ENCODE measurements around the gene AKNA. TPM values are rescaled to one million over a fixed set of nuclear protein-coding genes. Genes with fewer than 3 reads are reported as not detected.

The AKNA gene
- total RNA-seq, 1 experiment from 2014 or later: 20.6 TPM

- Histone ChIP-seq H2AFZ (ENCODE audit: low read depth, low read length, poor library complexity, severe bottlenecking) (no peak overlapping the region), H3K4me1 (ENCODE audit: control insufficient read depth in 1 of 2, insufficient read depth in 2 of 2, low read length in 2 of 2) (no peaks in the 10 kb centered on the region), H3K79me2 (ENCODE audit: insufficient read depth, low read length) (no peaks in the 10 kb centered on the region), H3K27ac (ENCODE audit: low read depth, low read length) (no peak overlapping the region), H3K9me2 (ENCODE audit: insufficient read depth) (no peaks in the 10 kb centered on the region), H4K20me1 (ENCODE audit: insufficient read depth) (no peaks in the 10 kb centered on the region), H3K36me3 (ENCODE audit: control insufficient read depth in 1 of 2, insufficient read depth in 2 of 2, low read length in 2 of 2) (no peaks in the 10 kb centered on the region), H3K9me3 (ENCODE audit: control insufficient read depth in 1 of 2, insufficient read depth in 1 of 2, low read depth in 1 of 2, low read length in 2 of 2) (no peaks in the 10 kb centered on the region), H3K9ac (ENCODE audit: low read length) (no peak overlapping the region), H3K4me3 (replicated peaks in 1 of 2; ENCODE audit: low read depth in 1 of 2, low read length in 2 of 2) (no peak overlapping the region), H3K27me3 (ENCODE audit: insufficient read depth, low read length) (no peaks in the 10 kb centered on the region), H3K4me2 (ENCODE audit: low read length) (no peak overlapping the region)
- POLR2A ChIA-PET: no interaction called here
- ATAC-seq: no peak
- CTCF ChIA-PET: no interaction called here
- RAD21 ChIA-PET (ENCODE audit: low non-redundant PET in 1 of 2, low total read pairs in 2 of 2, uncharacterized antibody in 2 of 2, unreplicated experiment in 2 of 2): no interaction called here
- no peak for DNase-seq (ENCODE audit: low read depth, low spot score)
- no peak for TF ChIP-seq CEBPB (IDR thresholded peaks at IDR 0.05; ENCODE audit: low read depth)
- TF ChIP-seq SP1 (IDR thresholded peaks at IDR 0.05; ENCODE audit: low read depth): no peak
- no peak for TF ChIP-seq POLR2A (IDR thresholded peaks at IDR 0.05; ENCODE audit: borderline replicate concordance, extremely low read depth, insufficient read depth, insufficient read length)
- no peak for TF ChIP-seq SRF (IDR thresholded peaks at IDR 0.05; ENCODE audit: low read depth)
- no peak for TF ChIP-seq FOSL1 (IDR thresholded peaks at IDR 0.05; ENCODE audit: low read depth)
- TF ChIP-seq EZH2phosphoT487 (IDR thresholded peaks at IDR 0.05; ENCODE audit: borderline replicate concordance): no peak
- TF ChIP-seq TCF7L2 (IDR thresholded peaks at IDR 0.05; ENCODE audit: borderline replicate concordance, extremely low read depth, insufficient read depth, insufficient read length): no peak
- no peak for TF ChIP-seq ATF3 (IDR thresholded peaks at IDR 0.05)
- no peak for TF ChIP-seq SIN3A (IDR thresholded peaks at IDR 0.05; ENCODE audit: low read depth)
- no peak for TF ChIP-seq ZBTB33 (IDR thresholded peaks at IDR 0.05; ENCODE audit: extremely low read depth, insufficient replicate concordance, low read length)
- no peak for TF ChIP-seq EZH2 (IDR thresholded peaks at IDR 0.05)
- no peak for TF ChIP-seq CTCF (IDR thresholded peaks at IDR 0.05 in 2 of 3, conservative IDR thresholded peaks at IDR 0.05 in 1 of 3; ENCODE audit: borderline replicate concordance in 1 of 3, insufficient read depth in 1 of 3, low read depth in 2 of 3, low read length in 2 of 3)
- no peak for TF ChIP-seq YY1 (IDR thresholded peaks at IDR 0.05; ENCODE audit: extremely low read depth, insufficient replicate concordance, low read depth, low read length)
- TF ChIP-seq POLR2AphosphoS5 (IDR thresholded peaks at IDR 0.05; ENCODE audit: low read depth, low read length): no peak
- intact Hi-C loops (cut with micrococcal nuclease): no loop called here
- BruUV-seq (replicated peaks): no TSS peak
Measured at GRCh38 chr9:114375386-114376175, 12.2 kb downstream of the AKNA start.
